ENCODE data around the gene HID1. TPM values are rescaled to one million over a fixed set of nuclear protein-coding genes. Genes with fewer than 3 reads are reported as not detected.

Gene HID1
- total RNA-seq, 4 donors from 2014 or later: 2.2 to 4.3 (median 2.9) TPM

DNA sequence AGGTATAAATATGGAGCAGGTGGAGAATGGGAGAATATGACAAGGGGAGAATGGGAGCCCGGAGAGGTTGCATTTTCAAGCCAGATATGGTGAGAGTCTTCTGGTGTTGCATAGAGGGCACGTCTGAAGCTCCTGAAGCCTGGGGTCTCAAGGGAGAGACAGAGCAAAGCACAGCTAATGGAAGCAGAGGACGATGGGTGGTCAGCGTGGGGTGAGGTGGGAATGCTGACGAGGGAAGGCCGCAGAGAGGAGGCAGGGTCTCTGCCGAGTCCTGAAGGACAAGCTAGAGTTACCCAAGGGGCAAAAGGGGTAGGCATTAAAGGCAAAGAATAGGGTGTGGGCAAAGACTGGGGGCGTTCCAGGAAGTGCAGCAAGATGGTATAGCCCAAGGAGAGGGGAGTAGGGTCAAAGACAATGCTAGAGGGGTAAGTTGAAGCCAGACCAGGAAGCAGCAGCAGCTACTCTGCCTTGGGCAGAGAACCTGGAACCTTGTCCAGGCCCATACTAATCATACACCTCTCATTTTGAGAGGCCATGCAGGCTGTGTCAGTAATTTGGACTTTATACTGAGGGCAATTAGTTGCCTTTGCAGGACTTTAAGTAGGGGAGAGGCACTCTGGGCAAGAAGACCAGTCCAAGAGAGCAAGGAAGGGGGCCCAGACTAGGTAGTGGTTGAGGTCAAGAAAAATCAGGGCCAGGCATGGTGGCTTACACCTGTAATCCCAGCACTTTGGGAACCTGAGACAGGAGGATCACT lies 34.2 kb downstream of the HID1 start:
- no peak overlapping the region for H3K27ac ChIP-seq
- no peaks in the 10 kb centered on the region for H3K36me3 ChIP-seq
- H3K4me3 ChIP-seq: no peak overlapping the region
- in situ Hi-C loops (cut with MboI; ENCODE audit: low sequenced_read_pairs in 4 of 4) (no loop called here), intact Hi-C loops (cut with DNase I; ENCODE audit: low total_unique reads) (no loop called here)
- ATAC-seq (no peak), DNase-seq (no peak)
- H3K27me3 ChIP-seq: peaks cover 41 to 47% (median 45%) of the 10 kb centered on the region in 3 donors
- H3K9me3 ChIP-seq: no peaks in the 10 kb centered on the region
- no peaks in the 10 kb centered on the region for H3K4me1 ChIP-seq
- TF ChIP-seq, protein P1, sequence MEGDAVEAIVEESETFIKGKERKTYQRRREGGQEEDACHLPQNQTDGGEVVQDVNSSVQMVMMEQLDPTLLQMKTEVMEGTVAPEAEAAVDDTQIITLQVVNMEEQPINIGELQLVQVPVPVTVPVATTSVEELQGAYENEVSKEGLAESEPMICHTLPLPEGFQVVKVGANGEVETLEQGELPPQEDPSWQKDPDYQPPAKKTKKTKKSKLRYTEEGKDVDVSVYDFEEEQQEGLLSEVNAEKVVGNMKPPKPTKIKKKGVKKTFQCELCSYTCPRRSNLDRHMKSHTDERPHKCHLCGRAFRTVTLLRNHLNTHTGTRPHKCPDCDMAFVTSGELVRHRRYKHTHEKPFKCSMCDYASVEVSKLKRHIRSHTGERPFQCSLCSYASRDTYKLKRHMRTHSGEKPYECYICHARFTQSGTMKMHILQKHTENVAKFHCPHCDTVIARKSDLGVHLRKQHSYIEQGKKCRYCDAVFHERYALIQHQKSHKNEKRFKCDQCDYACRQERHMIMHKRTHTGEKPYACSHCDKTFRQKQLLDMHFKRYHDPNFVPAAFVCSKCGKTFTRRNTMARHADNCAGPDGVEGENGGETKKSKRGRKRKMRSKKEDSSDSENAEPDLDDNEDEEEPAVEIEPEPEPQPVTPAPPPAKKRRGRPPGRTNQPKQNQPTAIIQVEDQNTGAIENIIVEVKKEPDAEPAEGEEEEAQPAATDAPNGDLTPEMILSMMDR (IDR thresholded peaks at IDR 0.05 in 4 of 5, conservative IDR thresholded peaks at IDR 0.05 in 1 of 5): no peak
- TF ChIP-seq POLR2A (IDR thresholded peaks at IDR 0.05): no peak

DNA sequence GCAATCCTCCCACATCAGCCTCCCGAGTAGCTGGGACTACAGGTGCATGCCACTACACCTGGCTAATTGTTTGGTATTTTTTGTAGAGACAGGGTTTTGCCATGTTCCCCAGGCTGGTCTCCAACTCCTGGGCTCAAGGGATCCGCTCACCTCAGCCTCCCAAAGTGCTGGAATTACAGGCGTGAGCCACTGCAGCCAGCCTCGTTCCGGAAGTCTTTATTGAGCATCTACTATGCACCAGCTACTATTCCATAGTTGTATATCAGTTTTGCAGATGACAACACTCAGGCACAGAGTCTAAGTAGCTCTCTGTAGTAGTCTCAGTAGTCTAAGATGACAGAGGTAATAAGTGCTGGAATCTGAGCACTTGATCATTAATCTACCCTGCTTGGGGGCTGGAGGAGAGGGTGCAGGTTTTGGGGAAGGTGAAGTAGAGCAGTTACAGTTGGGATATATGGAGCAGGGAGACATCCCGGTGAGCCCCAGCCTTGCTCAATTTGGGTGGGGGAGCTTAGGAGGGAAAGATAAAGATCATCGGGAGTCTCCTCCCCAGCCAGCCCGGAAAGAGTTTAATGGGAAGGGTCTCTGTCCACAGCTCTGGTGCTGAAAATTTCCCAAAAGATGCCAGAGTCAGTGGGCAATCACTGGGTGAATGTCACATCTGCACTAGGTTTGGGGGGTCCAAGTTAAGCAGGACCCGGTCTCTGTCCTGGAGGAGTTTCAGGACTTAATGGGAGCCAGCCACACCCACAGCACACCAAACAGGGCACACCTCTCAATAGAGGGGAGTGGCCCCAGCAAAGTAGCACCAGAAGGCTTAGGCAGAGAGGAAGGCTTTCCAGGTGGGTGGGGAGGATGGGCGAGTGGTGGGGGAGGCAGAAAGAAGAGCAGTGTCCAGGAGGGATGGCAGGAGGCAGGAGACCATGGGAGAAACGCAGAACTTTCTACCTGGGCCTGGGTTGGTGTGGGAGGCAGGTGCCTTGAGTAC lies 35.2 kb downstream of the HID1 start:
- Histone ChIP-seq H3K4me3 (no peak overlapping the region), H3K36me3 (no peaks in the 10 kb centered on the region), H3K27ac (no peak overlapping the region), H3K9me3 (no peaks in the 10 kb centered on the region), H3K27me3 (peaks cover 42 to 52% (median 49%) of the 10 kb centered on the region in 3 donors), H3K4me1 (no peaks in the 10 kb centered on the region)
- in situ Hi-C loops (cut with MboI; ENCODE audit: low sequenced_read_pairs in 4 of 4): no loop called here
- ATAC-seq (no peak), DNase-seq (no peak)
- no peak for TF ChIP-seq POLR2A (IDR thresholded peaks at IDR 0.05)
- intact Hi-C loops (cut with DNase I; ENCODE audit: low total_unique reads): no loop called here

DNA sequence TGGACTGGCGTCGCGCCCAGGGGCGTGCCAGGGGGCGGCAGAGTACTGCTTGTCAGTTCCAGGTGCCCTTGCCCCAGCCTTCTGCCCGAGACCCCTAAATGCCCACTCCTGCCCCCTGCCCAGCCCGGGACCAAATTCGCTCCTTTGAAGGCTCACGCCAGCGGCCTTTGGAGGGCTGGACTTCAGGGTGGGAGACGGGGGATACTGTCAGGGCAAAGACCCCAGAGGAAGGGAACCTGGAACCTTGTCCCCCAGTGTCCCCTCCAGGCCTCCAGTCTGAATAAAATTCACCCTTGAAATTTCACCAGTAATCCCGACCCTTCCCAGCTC lies 36.1 kb downstream of the HID1 start:
- H3K27ac ChIP-seq: no peak overlapping the region
- intact Hi-C loops (cut with DNase I; ENCODE audit: low total_unique reads) (no loop called here), in situ Hi-C loops (cut with MboI; ENCODE audit: low sequenced_read_pairs in 4 of 4) (no loop called here)
- no peaks in the 10 kb centered on the region for H3K9me3 ChIP-seq
- no peaks in the 10 kb centered on the region for H3K36me3 ChIP-seq
- no peak for TF ChIP-seq POLR2A (IDR thresholded peaks at IDR 0.05)
- TF ChIP-seq, protein P1 (IDR thresholded peaks at IDR 0.05 in 4 of 5, conservative IDR thresholded peaks at IDR 0.05 in 1 of 5): no peak
- H3K4me1 ChIP-seq: no peaks in the 10 kb centered on the region
- no peak overlapping the region for H3K4me3 ChIP-seq
- peaks cover 47 to 54% (median 51%) of the 10 kb centered on the region in 3 donors for H3K27me3 ChIP-seq
- DNase-seq (no peak), ATAC-seq (no peak)

DNA sequence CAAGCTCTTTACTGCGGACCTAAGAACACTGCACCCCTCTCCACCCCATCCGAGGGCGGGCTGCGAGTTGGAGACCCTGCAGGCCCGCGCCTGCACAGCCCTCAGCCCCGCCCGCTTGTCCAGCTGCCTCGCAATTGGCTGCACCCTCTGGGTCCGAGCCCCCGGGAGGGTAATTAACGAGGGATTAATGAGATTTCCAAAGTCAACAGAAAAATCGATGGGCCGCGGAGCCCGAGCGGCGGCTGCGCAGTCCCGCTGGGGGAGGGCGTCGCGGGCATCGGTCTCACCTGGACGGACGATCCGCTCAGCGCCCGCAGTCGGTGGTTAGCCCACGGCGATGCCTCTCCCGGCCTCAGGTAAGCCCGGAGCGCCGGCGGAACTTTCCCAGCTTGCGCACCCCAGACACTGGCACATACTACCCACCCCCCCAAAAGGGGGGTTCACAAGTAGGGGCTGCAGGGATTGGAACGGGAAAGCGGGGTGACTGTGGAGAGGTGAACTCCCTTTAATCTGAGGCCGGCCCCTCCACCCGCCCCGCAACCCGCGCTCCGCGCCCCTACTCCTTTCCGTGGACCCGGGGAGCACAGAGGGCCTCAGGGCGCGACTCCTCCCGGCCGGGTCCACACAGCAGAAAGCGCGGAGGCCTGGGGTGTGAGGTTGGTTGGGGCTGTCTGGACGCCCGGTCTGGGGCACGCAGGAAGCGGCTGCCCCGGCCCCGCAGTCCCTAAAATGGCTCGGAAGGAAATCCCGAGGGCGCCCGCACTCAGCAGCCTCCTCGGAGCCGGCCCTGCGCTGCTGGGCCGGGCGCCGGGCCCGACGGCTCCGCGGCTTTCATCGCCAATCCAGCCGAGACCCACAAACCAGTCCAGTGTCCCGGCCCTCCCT lies 36.7 kb downstream of the HID1 start, which contains the start of gene OTOP3:
TSS of gene OTOP3 (plus strand) at position 314 of the 885 bp plus-strand sequence. CDS start at position 338, 24 bp downstream.
- H3K36me3 ChIP-seq: no peaks in the 10 kb centered on the region
- in situ Hi-C loops (cut with MboI; ENCODE audit: low sequenced_read_pairs in 4 of 4) (no loop called here), intact Hi-C loops (cut with DNase I; ENCODE audit: low total_unique reads) (no loop called here)
- TF ChIP-seq, protein P1 (IDR thresholded peaks at IDR 0.05 in 4 of 5, conservative IDR thresholded peaks at IDR 0.05 in 1 of 5): no peak
- TF ChIP-seq POLR2A (IDR thresholded peaks at IDR 0.05): no peak
- peaks cover 47 to 58% (median 51%) of the 10 kb centered on the region in 3 donors for H3K27me3 ChIP-seq
- H3K4me3 ChIP-seq: no peak within 1 kb of the TSS
- DNase-seq (no peak), ATAC-seq (no peak)
- no peaks in the 10 kb centered on the region for H3K9me3 ChIP-seq
- H3K4me1 ChIP-seq: no peaks in the 10 kb centered on the region
- H3K27ac ChIP-seq: no peak within 1 kb of the TSS
